Natural killer cell treated with Interleukin-12 subunit alpha and Interleukin-12 subunit beta and Interleukin-15 and Interleukin-18, amount 100 ng/mL, for 72 hours (primary cell): Measurements from ENCODE around the gene SLC30A2. TPM values are rescaled to one million over a fixed set of nuclear protein-coding genes. Genes with fewer than 3 reads are reported as not detected.

Experiments used
- ATAC-seq, 2 donors: fragments of 150-1000 bp; cut with Tn5 transposase in 1 of 2; sonication (Bioruptor Pico), chemical (Tn5 transposase) in 1 of 2; 2 replicates each; pipeline ENCODE4 v1.10.0; 2021
- DNase-seq: peaks from one replicate; pipeline ENCODE4 v3.0.0; 2022; ENCODE audit warnings: low spot score
- H3K27ac Mint-ChIP-seq, 2 donors: 1 replicate in 1 of 2; 2 replicates in 1 of 2; pipeline ENCODE4 v1.8.0; 2022; ENCODE audit warnings: mixed read lengths in 2 of 2, mild to moderate bottlenecking in 1 of 2, moderate library complexity in 1 of 2
- H3K27me3 Mint-ChIP-seq, 2 donors: 1 replicate in 1 of 2; 2 replicates in 1 of 2; pipeline ENCODE4 v1.8.0; 2022; ENCODE audit warnings: mixed read lengths in 2 of 2
- H3K36me3 Mint-ChIP-seq: one replicate; pipeline ENCODE4 v1.8.0; 2022; ENCODE audit warnings: mixed read lengths
- H3K4me1 Mint-ChIP-seq, 2 donors: 1 replicate in 1 of 2; 2 replicates in 1 of 2; pipeline ENCODE4 v1.8.0; 2022; ENCODE audit warnings: low read depth in 2 of 2, mixed read lengths in 2 of 2, mild to moderate bottlenecking in 1 of 2
- H3K4me3 Mint-ChIP-seq: one replicate; pipeline ENCODE4 v1.8.0; 2022; ENCODE audit warnings: mixed read lengths
- H3K9me3 Mint-ChIP-seq: 2 replicates; pipeline ENCODE4 v1.8.0; 2022; ENCODE audit warnings: mixed read lengths
- total RNA-seq, 2 donors: library from RNA; stranded (reverse); gene quantifications; one replicate each; pipeline ENCODE4 v1.2.3, GENCODE V29; 2022

Gene SLC30A2
- total RNA-seq, 2 donors from 2014 or later = not detected

DNA sequence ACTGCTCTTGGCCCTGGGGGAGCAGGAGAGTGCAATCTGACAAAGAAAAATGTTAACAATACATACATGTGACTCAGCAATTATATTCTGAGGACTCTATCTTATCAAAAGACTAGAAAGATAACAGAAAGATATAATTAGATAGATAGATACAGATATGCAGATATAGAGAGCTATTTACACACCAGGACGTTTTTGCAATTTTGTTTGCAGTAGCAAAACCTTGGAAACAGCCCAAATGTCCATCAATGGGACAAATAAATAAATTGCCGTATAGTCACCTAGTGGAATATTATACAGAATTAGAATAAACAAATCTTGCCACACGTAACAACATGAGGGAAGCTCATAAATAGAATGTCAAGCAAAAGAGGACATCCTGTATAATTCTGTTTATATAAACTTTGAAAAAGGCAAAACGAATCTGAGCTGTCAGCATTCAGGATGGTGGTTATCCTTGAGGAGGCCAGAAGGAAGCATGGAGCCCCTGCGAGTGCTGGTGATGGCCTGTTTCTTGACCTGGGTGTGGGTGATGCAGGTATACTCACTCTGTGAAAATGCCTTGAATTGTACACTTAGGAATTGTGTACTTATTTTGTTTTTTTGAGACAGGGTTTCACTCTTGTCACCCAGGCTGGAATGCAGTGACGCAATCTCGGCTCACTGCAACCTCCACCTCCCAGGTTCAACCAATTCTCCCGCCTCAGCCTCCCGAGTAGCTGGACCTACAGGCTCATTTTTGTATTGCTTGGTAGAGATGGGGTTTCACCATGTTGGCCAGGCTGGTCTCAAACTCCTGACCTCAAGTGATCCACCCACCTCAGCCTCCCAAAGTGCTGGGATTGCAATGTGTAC is 34.3 kb upstream of the SLC30A2 start:
- ATAC-seq (no peak), DNase-seq (no peak)
- Mint-ChIP-seq H3K4me3 (no peak overlapping the region), H3K27me3 (peaks cover 16 to 37% of the 10 kb centered on the region in 2 donors), H3K36me3 (no peaks in the 10 kb centered on the region), H3K4me1 (no peaks in the 10 kb centered on the region), H3K27ac (no peak overlapping the region), H3K9me3 (no peaks in the 10 kb centered on the region)

GRCh38 chr1:26079178-26079563 is 33.3 kb upstream of the SLC30A2 start:
- ATAC-seq (no peak), DNase-seq (no peak)
- peaks cover 16 to 33% of the 10 kb centered on the region in 2 donors for H3K27me3 Mint-ChIP-seq
- no peaks in the 10 kb centered on the region for H3K4me1 Mint-ChIP-seq
- no peaks in the 10 kb centered on the region for H3K9me3 Mint-ChIP-seq
- no peak overlapping the region for H3K4me3 Mint-ChIP-seq
- H3K27ac Mint-ChIP-seq = no peak overlapping the region
- H3K36me3 Mint-ChIP-seq = no peaks in the 10 kb centered on the region

GRCh38 chr1:26078286-26079177 is 32.6 kb upstream of the SLC30A2 start:
- no peak overlapping the region for H3K27ac Mint-ChIP-seq
- no peak for DNase-seq
- H3K9me3 Mint-ChIP-seq = no peaks in the 10 kb centered on the region
- no peaks in the 10 kb centered on the region for H3K36me3 Mint-ChIP-seq
- no peak for ATAC-seq
- H3K4me1 Mint-ChIP-seq = no peaks in the 10 kb centered on the region
- peaks cover 14 to 31% of the 10 kb centered on the region in 2 donors for H3K27me3 Mint-ChIP-seq
- H3K4me3 Mint-ChIP-seq = no peak overlapping the region

- no peak overlapping the region for H3K27ac Mint-ChIP-seq
- H3K4me3 Mint-ChIP-seq = no peak overlapping the region
- ATAC-seq = no peak
- no peaks in the 10 kb centered on the region for H3K9me3 Mint-ChIP-seq
- peaks cover 16 to 31% of the 10 kb centered on the region in 2 donors for H3K27me3 Mint-ChIP-seq
- DNase-seq = no peak
- H3K4me1 Mint-ChIP-seq = no peaks in the 10 kb centered on the region
- H3K36me3 Mint-ChIP-seq = no peaks in the 10 kb centered on the region
Observed at GRCh38 chr1:26077524-26077923, 31.6 kb upstream of the SLC30A2 start.

- Mint-ChIP-seq H3K36me3 (no peaks in the 10 kb centered on the region), H3K4me3 (no peak overlapping the region), H3K27ac (no peak overlapping the region), H3K27me3 (peaks cover 26 to 39% of the 10 kb centered on the region in 2 donors), H3K9me3 (no peaks in the 10 kb centered on the region), H3K4me1 (no peaks in the 10 kb centered on the region)
- DNase-seq (no peak), ATAC-seq (no peak)
Observed at GRCh38 chr1:26075421-26076144, 29.7 kb upstream of the SLC30A2 start.

DNA sequence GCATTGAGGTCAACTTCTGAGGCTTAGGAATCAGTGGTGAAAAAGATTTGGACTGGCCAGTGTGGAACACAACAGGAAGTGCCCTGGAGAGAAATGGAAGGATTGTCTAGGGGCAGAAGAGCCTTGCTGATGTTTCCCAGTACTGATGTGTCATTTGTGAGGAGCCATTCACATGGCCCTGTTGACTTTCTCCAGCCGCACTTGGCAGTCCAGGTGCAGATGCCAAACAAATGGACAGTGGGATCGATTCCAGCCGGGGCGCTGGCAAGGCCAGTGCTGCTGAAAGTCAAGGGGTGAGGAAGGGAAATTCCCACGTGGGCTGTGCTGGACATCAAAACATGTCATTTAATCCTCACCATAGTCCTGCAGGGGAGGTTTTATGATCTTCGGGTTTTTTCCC is 26.4 kb upstream of the SLC30A2 start:
- Mint-ChIP-seq H3K4me3 (no peak overlapping the region), H3K9me3 (no peaks in the 10 kb centered on the region), H3K27me3 (peaks cover 28 to 51% of the 10 kb centered on the region in 2 donors), H3K36me3 (no peaks in the 10 kb centered on the region), H3K27ac (no peak overlapping the region), H3K4me1 (no peaks in the 10 kb centered on the region)
- DNase-seq = no peak
- no peak for ATAC-seq

DNA sequence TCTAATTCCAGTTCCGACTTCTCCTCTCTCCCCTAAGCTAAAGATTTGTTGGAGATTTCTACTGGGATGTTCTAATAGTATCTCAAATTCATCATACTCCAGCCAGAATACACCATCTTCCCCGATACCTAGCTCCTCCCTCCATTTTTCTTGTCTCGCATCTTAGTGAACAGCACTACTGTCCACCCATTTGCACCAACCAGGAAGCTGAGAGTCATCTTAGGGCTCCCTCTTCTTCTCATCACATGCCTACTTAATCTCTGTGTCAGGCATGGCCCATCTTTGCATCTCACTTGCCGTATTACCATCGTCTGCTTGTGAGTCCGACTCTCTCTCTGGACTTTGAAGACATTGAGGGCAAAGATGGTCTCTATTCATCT is 25.0 kb upstream of the SLC30A2 start:
- no peaks in the 10 kb centered on the region for H3K4me1 Mint-ChIP-seq
- H3K27me3 Mint-ChIP-seq = peaks cover 26 to 44% of the 10 kb centered on the region in 2 donors
- H3K36me3 Mint-ChIP-seq = no peaks in the 10 kb centered on the region
- no peak overlapping the region for H3K4me3 Mint-ChIP-seq
- H3K9me3 Mint-ChIP-seq = no peaks in the 10 kb centered on the region
- DNase-seq (no peak), ATAC-seq (no peak)
- H3K27ac Mint-ChIP-seq = no peak overlapping the region

GRCh38 chr1:26070296-26070962 is 24.5 kb upstream of the SLC30A2 start:
- DNase-seq = no peak
- ATAC-seq = no peak
- H3K4me1 Mint-ChIP-seq = no peaks in the 10 kb centered on the region
- H3K36me3 Mint-ChIP-seq = no peaks in the 10 kb centered on the region
- peaks cover 26 to 44% of the 10 kb centered on the region in 2 donors for H3K27me3 Mint-ChIP-seq
- no peak overlapping the region for H3K27ac Mint-ChIP-seq
- no peak overlapping the region for H3K4me3 Mint-ChIP-seq
- H3K9me3 Mint-ChIP-seq = no peaks in the 10 kb centered on the region

- DNase-seq = no peak
- Mint-ChIP-seq H3K4me1 (no peaks in the 10 kb centered on the region), H3K4me3 (no peak overlapping the region), H3K36me3 (no peaks in the 10 kb centered on the region), H3K27me3 (peaks cover 26 to 44% of the 10 kb centered on the region in 2 donors), H3K9me3 (no peaks in the 10 kb centered on the region), H3K27ac (no peak overlapping the region)
- no peak for ATAC-seq
Observed at GRCh38 chr1:26069941-26070295, 24.0 kb upstream of the SLC30A2 start.

DNA sequence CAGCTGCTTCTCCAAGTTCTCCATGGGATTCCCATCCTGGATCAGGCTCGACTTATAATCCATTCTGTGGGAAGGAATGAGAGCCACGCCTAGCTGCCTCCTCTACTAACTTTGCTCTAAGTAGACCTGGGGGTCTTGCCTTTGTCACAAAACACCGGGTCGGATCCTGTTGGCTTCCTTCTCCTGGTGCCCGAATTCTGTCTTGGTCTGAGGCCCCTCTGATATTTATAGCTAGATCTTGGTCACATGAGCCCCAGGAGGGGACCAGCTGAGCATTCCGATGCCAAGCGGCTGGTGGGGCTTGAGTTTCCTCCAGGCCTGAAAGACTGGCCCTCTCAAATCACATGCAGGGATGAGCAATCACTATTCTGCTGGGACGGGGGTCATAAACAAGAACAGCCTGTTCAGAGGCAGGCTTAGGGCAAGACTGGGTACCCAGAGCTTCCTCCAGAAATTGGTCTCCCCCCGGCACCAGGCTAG is 21.6 kb upstream of the SLC30A2 start, which contains the start of gene TRIM63:
TSS of gene TRIM63 (minus strand) at position 199 of the 480 bp plus-strand sequence. CDS start at position 63, 136 bp downstream.
- ATAC-seq (no peak), DNase-seq (no peak)
- no peak within 1 kb of the TSS for H3K4me3 Mint-ChIP-seq
- no peaks in the 10 kb centered on the region for H3K36me3 Mint-ChIP-seq
- no peaks in the 10 kb centered on the region for H3K4me1 Mint-ChIP-seq
- no peak within 1 kb of the TSS for H3K27ac Mint-ChIP-seq
- H3K9me3 Mint-ChIP-seq = no peaks in the 10 kb centered on the region
- H3K27me3 Mint-ChIP-seq = peaks cover 23 to 27% of the 10 kb centered on the region in 2 donors

- H3K4me3 Mint-ChIP-seq = no peak overlapping the region
- no peak for DNase-seq
- peaks cover 17 to 21% of the 10 kb centered on the region in 2 donors for H3K27me3 Mint-ChIP-seq
- H3K27ac Mint-ChIP-seq = no peak overlapping the region
- no peak for ATAC-seq
- H3K4me1 Mint-ChIP-seq = no peaks in the 10 kb centered on the region
- no peaks in the 10 kb centered on the region for H3K9me3 Mint-ChIP-seq
- no peaks in the 10 kb centered on the region for H3K36me3 Mint-ChIP-seq
Observed at GRCh38 chr1:26066857-26067256, 20.9 kb upstream of the SLC30A2 start.

DNA sequence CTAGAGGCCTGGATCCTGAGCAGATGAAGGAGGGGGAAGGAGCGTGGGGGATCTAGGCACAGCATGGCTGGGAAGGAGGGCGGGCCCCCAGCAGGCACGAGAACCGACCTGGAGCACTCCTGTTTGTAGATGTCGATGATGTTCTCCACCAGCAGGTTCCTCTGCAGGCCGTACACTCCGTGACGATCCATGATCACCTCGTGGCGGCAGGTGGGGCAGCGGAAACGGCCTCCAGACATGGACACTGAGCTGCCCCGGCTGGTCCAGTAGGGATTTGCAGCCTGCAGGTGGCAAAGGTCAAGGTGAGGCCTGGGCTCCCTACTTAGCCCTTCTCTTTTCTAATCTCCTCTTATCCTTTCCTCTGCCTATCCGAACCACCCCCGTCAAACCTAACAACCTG is 20.2 kb upstream of the SLC30A2 start:
- DNase-seq = no peak
- ATAC-seq = peak in 1 of 2 donors; percentile 24
- Mint-ChIP-seq H3K9me3 (no peaks in the 10 kb centered on the region), H3K4me3 (no peak overlapping the region), H3K27ac (no peak overlapping the region), H3K4me1 (no peaks in the 10 kb centered on the region), H3K36me3 (no peaks in the 10 kb centered on the region), H3K27me3 (peaks cover 16 to 19% of the 10 kb centered on the region in 2 donors)

DNA sequence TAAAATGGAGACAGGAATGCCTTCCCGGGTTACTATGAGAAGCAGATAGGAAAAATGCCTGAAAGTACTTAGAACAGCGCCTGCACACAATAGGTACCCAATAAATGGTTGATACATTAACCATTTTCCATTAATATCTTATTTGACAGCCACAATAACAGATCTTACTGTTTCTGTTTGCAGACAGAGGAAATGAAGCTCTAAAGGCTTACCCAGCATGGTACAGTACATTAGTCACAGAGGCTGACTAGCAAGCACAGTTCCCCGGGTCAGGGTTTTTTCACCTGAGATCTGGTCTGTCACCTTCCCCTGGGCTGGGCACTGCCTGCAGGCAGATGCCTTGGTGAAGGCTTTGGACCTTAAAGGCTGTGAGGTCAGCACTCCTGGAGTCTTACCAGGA is 18.6 kb upstream of the SLC30A2 start:
- no peak for DNase-seq
- H3K9me3 Mint-ChIP-seq = no peaks in the 10 kb centered on the region
- no peak overlapping the region for H3K27ac Mint-ChIP-seq
- H3K36me3 Mint-ChIP-seq = no peaks in the 10 kb centered on the region
- ATAC-seq = no peak
- peaks cover 16% of the 10 kb centered on the region in 2 donors for H3K27me3 Mint-ChIP-seq
- H3K4me3 Mint-ChIP-seq = no peak overlapping the region
- no peaks in the 10 kb centered on the region for H3K4me1 Mint-ChIP-seq
